GF-D8 (cell line): ENCODE results near the gene DNAH1.

Experiments
- DNase-seq: peaks from one replicate; lab custom pipeline; 2025; lab: John Stamatoyannopoulos, UW

DNAH1 gene

GRCh38 chr3:52433996-52434479 lies 117.9 kb downstream of the DNAH1 start:
- no peak for DNase-seq

- DNase-seq: no peak
Observed at GRCh38 chr3:52434491-52435115, 118.5 kb downstream of the DNAH1 start.

DNA sequence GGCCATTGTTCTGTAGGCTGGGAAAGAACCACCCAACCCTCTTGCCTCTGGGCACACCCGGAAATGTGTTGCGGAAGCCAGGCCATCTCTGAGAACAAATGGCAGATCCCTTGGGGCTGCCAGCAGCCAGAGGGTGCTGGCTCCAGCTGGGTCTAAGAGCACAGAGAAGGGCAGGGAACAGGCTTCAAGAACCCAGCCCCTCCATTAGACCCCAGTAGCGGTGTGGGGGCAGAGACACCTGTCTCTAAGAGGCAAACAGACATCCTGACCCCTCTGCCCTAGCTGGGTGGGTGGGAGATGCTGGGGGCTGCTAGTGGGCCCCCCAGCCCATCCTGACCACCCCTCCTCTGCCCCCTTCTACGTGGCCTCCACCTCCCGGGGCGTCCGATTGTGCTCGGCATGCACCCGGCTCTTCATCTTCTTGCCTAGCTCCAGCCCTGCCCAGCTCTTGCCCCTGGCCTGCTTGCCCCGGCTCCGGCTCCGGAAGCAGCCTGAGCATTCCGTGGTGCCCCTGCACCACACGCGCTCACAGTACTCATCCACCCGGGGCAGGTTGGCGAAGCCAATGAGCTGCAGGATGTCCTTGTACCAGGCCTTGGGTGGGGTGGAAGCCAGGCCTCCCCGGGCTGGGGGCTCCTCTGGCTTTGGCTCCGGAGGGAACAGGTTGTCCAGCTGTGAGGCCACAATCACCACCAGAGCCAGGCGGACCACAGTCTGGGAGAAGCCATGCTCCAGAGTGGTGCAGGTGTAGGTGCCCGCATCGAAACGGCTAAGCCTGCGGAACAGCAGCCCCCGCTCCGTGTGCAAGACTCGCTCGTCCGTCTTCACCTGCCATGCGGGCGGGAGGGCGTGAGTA lies 119.4 kb downstream of the DNAH1 start:
- no peak for DNase-seq

- DNase-seq: peak; percentile 63
Observed at GRCh38 chr3:52436500-52437149, 120.5 kb downstream of the DNAH1 start.

DNA sequence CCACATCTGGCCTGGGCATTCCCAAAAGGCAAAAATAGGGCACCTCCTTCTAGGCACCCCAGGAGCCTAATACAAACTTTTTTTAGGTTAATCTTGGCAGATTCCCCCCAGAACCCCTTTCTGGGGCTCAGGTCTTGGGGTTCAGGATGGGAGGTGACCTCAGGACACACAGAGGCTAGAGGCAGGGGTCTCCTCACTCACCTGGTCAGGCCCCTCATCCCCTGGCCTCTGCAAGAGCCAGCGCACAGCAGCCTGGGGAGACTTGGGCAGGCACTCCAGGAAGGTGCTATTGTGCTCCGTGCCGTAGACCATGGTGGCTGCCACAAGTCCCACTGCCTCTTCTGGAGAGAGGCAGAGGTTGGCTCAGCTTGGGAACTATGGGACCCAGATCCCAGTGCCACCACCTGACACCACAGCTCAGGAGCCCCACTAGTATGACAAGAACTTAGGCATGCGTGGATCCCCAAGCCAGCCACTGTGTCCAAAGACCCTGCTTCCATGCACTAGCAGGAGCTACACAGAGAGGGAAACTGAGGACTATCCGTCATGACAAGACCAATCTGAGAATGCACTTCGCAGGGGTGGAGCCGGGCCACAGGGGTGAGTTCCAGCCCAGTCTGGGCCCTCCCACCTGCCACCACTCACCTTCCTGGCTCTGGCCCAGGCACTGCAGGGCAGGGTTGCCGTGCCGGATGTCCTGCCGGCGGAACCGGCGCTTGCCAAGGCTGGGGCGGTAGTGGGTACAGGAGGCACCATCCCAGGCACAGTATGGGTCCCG lies 121.4 kb downstream of the DNAH1 start:
- no peak for DNase-seq

DNA sequence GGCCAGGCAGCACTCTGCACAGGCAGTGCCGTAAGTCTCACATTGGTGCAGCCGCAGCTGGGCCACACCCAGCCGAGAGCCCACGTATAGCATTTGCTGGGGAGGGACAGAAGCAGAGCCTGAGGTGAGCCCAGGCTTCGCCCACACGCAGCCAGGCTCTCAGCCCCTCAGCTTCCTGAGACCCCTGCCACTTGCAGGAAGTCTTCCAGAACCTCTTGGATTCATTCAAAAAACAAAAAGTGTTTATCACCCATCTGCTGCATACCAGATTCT lies 121.9 kb downstream of the DNAH1 start:
- no peak for DNase-seq

DNA sequence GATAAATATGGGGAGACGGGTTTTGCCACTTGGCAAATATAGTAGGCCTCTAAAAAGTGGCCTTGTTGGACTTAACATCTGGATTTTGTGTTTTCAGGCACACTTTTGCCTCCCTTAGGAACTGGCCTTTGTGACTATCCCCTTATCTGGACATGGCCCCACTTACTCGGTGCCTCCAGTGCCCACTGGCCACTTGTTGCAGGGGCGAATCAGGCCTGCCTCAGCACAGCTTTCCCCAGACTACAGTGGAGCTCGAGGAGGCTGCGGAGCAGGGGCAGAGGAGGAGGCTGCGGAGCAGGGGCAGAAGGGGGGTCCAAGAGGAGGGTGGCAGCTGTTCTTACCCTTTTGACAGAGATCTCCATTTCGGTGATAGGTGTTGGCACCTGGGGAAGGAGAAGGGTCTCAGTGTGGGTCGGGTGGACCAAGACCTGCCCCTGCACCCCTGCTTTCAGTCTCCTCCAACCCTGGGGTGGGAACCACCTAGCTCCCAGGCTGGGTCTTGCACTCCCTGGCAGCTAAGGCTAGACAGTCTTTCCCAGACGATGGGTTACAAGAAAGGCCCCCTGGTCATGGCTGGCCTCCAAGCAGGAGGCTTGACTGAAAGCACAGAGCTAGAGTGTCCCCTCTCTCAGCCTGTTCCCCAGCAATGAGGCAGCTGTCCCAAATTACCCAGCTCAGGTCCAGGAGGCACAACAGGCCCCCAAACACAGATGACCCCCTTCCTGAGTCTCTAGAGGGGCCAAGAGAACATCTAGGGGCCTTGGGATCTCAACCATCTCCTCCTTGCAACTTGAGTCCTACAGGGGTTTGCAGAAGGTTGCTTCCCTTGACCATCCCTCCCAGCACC lies 122.7 kb downstream of the DNAH1 start:
- no peak for DNase-seq

DNA sequence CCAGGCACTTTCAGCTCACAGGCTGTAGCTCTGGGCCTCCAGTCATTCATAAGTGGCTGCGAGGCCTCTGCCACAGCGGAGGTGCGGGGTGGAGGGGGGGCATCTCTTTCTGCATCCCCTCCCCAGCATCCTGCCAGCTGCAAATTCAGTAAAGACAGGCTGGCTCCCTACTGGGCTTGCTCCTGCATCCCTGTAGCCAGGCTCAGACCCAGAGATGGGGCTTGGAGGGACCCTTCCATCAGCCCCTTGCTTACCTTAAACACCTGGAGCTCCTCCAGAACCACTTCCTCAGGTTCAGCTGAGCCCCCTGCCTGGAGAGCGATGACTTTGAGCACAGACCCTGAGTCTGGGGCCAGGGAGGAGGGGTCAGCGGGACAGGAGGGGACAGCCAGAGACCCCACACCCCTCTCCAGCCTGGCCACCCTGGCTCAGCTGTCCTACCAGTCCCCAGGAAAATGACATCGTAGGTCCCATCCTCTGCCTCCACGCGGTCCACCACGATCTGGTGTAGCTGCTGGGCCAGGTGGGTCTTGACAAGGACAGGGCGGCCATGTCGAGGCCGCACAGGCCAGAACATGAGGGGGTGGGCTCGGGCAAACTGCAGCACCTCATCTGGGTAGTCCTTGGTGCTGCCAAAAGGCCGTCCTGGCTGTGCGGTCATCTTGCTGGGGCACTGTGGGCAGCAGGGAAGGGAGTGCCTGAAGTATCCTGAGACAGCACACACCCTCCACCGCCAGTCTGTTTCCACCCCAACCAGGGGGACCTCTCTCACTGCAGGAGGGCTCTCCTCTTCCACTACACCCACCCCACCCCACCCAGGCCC lies 123.5 kb downstream of the DNAH1 start:
- DNase-seq: no peak

DNA sequence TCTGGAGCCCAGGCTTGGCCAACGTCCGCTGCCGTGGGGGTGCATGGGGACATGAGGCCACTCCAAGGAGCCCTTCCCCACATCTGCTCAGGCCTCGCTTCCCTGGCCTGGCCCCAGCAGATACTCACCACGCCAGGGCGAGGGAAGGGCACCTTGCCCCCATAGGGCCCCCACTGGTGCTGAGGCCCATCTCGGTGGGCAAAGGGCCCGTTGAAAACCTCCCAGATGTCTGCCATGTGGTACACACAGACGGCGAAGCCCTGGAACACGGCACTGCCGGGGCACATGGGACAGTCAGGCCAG lies 124.1 kb downstream of the DNAH1 start:
- DNase-seq: no peak

DNA sequence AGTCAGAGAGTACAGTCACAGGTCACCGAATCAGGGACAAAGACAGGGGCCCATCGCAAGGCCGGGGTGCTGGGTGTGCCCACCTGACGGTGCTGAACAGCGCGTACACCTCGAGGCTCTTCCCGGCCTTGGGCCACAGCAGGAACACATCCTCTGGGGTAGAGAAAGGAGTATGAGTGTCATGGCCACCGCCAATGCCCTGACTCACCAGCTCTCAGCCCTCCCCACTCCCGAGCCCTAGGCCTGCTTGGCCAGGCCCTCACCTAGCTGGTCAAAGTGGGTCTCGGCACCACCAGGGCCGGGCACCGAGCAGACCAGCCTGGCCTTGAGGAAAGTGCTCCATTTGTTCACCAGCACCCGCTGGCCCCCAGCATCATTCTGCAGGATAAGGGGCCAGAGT lies 124.6 kb downstream of the DNAH1 start:
- no peak for DNase-seq

DNA sequence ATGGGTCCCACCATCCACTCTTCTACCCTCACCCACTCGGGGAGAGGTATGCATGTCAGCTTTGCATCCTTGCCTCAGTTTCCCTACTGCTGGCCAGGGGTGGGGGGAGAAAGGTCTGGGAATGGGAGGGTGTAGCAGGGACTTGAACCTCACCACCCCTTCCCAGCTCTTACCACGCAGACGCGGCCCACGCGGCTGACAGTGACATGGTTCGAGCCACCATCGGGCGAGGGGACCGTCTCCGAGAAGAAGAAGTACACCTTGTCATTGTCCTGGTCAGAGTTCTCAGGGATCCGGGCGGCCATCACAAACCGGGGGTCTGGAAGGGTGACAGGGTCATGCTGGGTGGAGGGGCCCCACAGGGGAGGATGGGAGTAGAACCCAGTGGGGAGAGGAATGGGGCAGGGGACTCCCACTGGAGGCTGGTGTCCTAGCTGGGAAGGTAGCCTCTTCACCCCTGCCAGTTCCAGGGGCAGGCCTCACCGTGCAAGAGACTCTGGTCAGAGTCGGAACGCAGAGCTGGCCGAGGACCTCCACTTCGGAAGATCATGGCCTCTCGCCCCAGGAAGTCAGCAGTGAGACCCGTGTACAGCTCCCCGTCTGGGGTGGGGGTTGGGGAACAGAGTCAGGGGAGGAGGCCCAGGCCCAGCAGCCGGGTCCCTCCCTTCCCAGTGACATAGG lies 125.1 kb downstream of the DNAH1 start:
- DNase-seq: no peak

DNA sequence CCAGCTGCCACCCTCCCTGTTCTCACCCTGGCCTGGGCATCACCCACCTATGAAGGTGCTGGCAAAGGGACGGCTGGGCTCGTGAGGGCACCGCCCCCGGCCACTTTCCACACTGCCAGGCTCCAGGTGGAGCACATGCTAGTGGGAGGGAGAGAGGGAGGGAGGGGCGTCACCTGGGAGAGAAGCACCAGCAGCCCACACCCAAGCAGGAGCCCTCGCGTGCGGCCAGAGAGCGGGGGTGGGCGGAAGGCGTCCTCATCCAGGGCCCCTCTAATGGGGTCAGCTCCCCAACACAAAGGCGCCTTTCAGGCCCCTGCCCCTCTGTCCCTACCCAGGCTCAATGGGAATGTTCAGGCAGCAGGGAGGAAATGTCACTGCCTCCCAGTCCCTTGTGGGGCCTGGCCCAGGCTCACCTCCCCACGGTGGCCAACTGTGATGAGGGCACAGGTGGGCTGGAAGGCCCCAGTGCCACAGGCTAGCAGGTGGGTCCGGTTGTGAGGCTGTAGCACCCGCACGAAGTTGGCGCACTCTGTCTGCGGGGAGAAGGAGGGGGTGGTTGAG lies 125.7 kb downstream of the DNAH1 start:
- no peak for DNase-seq

DNA sequence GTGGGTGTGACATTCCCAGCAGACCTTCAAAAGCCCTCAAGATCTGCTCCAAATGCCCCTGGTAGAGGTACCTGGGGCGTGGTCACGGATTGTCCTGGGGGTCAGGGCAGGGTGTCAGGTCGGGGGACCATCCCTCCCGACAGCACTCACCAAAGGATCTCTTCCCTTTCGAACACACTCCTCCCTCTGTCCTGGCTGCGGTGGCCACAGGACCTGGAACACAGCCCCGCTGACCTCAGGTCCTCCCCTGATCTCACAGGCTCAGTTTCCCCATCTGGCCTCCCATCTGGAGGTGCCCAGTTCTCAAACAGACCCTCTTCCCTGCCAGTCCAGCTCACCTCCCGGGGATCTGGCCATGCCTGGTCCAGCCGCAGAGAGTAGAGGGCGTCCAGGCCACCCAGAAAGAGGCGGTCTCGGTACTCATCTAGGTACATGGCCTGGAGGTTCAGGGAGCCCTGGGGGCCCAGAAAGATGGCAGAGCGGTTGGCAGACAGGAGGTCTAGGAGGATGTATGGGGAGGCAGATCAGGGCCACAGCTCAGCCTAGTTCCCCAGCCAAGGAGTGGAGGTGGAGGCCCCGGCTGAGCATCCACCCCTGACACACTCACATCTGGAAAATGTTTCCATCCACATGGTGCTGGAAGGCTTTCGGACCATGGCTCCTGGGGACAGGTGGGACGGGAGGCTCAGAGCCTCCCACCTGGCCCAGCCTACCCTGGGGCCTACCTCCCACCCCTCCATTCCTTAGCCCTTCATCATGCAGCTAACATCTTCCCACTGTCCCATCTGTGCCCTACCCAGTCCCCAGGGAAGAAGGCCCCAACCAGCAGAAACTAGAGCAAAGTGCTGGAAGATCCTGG lies 126.5 kb downstream of the DNAH1 start:
- DNase-seq: no peak

GRCh38 chr3:52443268-52443610 lies 127.1 kb downstream of the DNAH1 start:
- DNase-seq: no peak

DNA sequence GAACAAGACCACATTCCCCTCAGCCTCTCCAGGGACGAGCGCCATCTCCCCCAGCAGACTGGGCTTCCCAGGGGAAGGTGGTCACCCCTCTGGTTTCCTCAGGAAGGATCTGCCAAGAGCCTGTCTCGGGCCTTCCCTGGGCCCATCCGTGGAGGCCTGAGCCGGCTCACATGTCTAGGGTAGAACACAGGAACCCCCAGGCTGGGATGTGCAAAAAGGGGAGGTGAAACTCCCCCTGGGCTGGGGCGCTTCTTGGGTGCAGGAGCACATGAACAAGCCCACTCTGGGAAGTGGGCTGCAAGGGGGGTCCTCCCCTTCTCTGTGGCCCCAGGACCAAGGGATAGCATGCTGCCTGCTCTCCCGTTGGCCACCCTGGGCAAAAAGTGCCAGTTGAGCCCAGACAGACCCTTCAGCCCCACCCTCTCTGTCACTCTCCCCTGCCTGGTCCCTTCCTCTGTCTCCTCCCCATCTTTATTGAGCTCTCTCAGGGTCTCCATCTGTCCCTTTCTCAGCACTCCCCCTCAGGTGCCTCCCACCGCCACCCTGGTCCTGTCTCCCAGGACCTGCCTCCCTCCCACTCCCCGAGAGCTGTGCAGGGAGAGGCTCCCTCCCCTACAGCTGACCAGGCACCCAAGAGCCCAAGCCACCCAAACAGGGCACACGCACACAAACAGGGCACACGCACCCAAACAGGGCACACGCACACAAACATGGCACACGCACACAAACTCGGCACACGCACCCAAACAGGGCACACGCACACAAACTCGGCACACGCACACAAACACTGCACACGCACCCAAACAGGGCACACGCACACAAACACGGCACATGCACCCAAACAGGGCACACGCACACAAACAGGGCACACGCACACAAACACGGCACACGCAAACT lies 127.9 kb downstream of the DNAH1 start:
- peak; percentile 3 for DNase-seq

GRCh38 chr3:52444860-52445793 lies 129.0 kb downstream of the DNAH1 start, which contains the start of gene SEMA3G:
Gene SEMA3G, minus strand, starts transcription at chr3:52445103. Its CDS starts 76 bp downstream, at chr3:52445027.
- peak; percentile 57 for DNase-seq

DNA sequence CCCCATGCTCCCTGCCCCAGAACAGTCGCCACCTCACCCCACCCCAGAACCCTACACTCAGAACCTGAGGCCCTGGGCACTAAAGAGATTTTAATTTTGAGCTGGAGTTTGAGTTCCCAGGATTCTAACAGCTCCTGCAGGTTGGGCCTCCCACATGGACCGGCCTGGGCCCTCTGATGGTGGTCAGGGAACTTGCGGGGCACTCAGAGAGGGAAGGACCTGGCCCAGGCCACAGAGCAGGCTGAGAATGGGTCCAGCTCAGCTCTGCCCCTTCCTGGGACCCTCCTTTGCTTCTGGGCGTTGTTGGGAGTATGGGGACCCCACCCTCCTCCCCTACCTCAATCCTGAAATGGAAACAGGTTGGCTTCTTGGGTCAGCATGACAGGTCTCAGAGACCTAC lies 129.9 kb downstream of the DNAH1 start:
- DNase-seq: no peak
